Sigmoid colon (tissue), 4 donors: Measurements from ENCODE around the gene PAQR8.

Source experiments
- EP300 ChIP-seq, 4 donors: sonication (generic); formaldehyde crosslinking; IDR thresholded peaks; one replicate each; pipeline ENCODE4 v1.6.1; 2017; ENCODE audit warnings: antibody characterized with exemption in 4 of 4
- POLR2A ChIP-seq, 2 donors: fragments of 450-650 bp; IDR thresholded peaks; one replicate each; pipeline ENCODE4 v1.6.1; 2016; ENCODE audit warnings: antibody characterized with exemption in 2 of 2, mild to moderate bottlenecking in 2 of 2, moderate library complexity in 2 of 2
- POLR2AphosphoS5 ChIP-seq, 4 donors: sonication (generic); formaldehyde crosslinking; IDR thresholded peaks; one replicate each; pipeline ENCODE4 v1.6.1; 2017; ENCODE audit warnings: antibody characterized with exemption in 4 of 4
- TF ChIP-seq, protein P1 (sequence below), 4 experiments: fragments of 450-650 bp in 3 of 4; fragments of 200-600 bp in 1 of 4; IDR thresholded peaks; one replicate each; pipeline ENCODE4 v1.5.1; 2016 to 2019; ENCODE audit warnings: antibody characterized with exemption in 4 of 4, mild to moderate bottlenecking in 3 of 4, moderate library complexity in 2 of 4

DNA sequence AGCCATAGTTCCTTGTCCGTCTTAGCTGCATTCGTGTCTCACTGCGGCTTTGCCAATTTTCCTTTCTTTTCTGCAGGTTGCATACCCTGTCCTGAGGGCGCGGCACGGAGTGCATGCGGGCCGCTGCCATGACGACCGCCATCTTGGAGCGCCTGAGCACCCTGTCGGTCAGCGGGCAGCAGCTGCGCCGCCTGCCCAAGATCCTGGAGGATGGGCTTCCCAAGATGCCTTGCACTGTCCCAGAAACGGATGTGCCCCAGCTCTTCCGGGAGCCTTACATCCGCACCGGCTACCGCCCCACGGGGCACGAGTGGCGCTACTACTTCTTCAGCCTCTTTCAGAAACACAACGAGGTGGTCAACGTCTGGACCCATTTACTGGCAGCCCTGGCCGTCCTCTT, 41.1 kb downstream of the PAQR8 start:
- TF ChIP-seq, protein P1, sequence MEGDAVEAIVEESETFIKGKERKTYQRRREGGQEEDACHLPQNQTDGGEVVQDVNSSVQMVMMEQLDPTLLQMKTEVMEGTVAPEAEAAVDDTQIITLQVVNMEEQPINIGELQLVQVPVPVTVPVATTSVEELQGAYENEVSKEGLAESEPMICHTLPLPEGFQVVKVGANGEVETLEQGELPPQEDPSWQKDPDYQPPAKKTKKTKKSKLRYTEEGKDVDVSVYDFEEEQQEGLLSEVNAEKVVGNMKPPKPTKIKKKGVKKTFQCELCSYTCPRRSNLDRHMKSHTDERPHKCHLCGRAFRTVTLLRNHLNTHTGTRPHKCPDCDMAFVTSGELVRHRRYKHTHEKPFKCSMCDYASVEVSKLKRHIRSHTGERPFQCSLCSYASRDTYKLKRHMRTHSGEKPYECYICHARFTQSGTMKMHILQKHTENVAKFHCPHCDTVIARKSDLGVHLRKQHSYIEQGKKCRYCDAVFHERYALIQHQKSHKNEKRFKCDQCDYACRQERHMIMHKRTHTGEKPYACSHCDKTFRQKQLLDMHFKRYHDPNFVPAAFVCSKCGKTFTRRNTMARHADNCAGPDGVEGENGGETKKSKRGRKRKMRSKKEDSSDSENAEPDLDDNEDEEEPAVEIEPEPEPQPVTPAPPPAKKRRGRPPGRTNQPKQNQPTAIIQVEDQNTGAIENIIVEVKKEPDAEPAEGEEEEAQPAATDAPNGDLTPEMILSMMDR (IDR thresholded peaks at IDR 0.05): no peak
- TF ChIP-seq POLR2A (IDR thresholded peaks at IDR 0.05) (no peak), EP300 (IDR thresholded peaks at IDR 0.05) (no peak), POLR2AphosphoS5 (IDR thresholded peaks at IDR 0.05) (no peak)
